Measurements from ENCODE around the gene MAPKAPK3.
A peak's percentile ranks its signal among the peaks of the same experiment; 100 is the strongest.
"Not testable (repeated sequence)": the region's sequence is repeated elsewhere in the genome, so short reads cannot be mapped to it uniquely, and the experiment has no call there.

MAPKAPK3 gene

GRCh38 chr3:50657816-50658215 lies 40.9 kb downstream of the MAPKAPK3 start:
- no peak for DNase-seq

GRCh38 chr3:50658416-50658815 lies 41.5 kb downstream of the MAPKAPK3 start:
- no peak for DNase-seq

- no peak for DNase-seq
Observed at GRCh38 chr3:50658831-50659230, 41.9 kb downstream of the MAPKAPK3 start.

GRCh38 chr3:50660386-50660785 lies 43.4 kb downstream of the MAPKAPK3 start:
- no peak for DNase-seq

GRCh38 chr3:50661321-50661837 lies 44.4 kb downstream of the MAPKAPK3 start:
- no peak for DNase-seq

GRCh38 chr3:50662408-50662807 lies 45.5 kb downstream of the MAPKAPK3 start:
- DNase-seq: no peak

- no peak for DNase-seq
Observed at GRCh38 chr3:50665081-50665840, 48.3 kb downstream of the MAPKAPK3 start.

- DNase-seq: not testable (repeated sequence)
Observed at GRCh38 chr3:50665841-50666115, 48.8 kb downstream of the MAPKAPK3 start.

GRCh38 chr3:50666837-50667236 lies 49.9 kb downstream of the MAPKAPK3 start:
- no peak for DNase-seq

- peak; percentile 90 for DNase-seq
Observed at GRCh38 chr3:50671331-50671730, 54.4 kb downstream of the MAPKAPK3 start.

- DNase-seq: no peak
Observed at GRCh38 chr3:50672656-50673055, 55.7 kb downstream of the MAPKAPK3 start.

GRCh38 chr3:50673931-50674330 lies 57.0 kb downstream of the MAPKAPK3 start:
- DNase-seq: no peak

GRCh38 chr3:50674349-50675178 lies 57.6 kb downstream of the MAPKAPK3 start, which contains the start of gene DOCK3:
Gene DOCK3, plus strand, starts transcription at chr3:50674927. Its CDS starts 337 bp downstream, at chr3:50675264.
- peak; percentile 49 for DNase-seq

GRCh38 chr3:50675179-50676030 lies 58.5 kb downstream of the MAPKAPK3 start:
- peak; percentile 29 for DNase-seq

- no peak for DNase-seq
Observed at GRCh38 chr3:50676031-50676705, 59.2 kb downstream of the MAPKAPK3 start.

- DNase-seq: no peak
Observed at GRCh38 chr3:50687127-50687751, 70.3 kb downstream of the MAPKAPK3 start.

GRCh38 chr3:50687916-50688315 lies 71.0 kb downstream of the MAPKAPK3 start:
- no peak for DNase-seq

GRCh38 chr3:50688602-50689001 lies 71.7 kb downstream of the MAPKAPK3 start:
- DNase-seq: not testable (repeated sequence)

GRCh38 chr3:50689558-50689957 lies 72.6 kb downstream of the MAPKAPK3 start:
- DNase-seq: no peak

GRCh38 chr3:50695031-50695430 lies 78.1 kb downstream of the MAPKAPK3 start:
- DNase-seq: no peak

- DNase-seq: no peak
Observed at GRCh38 chr3:50696276-50696675, 79.3 kb downstream of the MAPKAPK3 start.

GRCh38 chr3:50698269-50698668 lies 81.3 kb downstream of the MAPKAPK3 start:
- no peak for DNase-seq

All from NCI-H1105 treated with DMSO at 0.1 percent for 48 hours (cell line).